Heart left ventricle (tissue), 16 donors: ENCODE results near the gene AKR1C3. TPM values are rescaled to one million over a fixed set of nuclear protein-coding genes. Genes with fewer than 3 reads are reported as not detected.

Experiments
- ATAC-seq, 4 donors: fragments of 200-7000 bp; cut with Tn5 transposase; one replicate each; pipeline ENCODE4 v1.9.1; 2020 to 2022; ENCODE audit warnings: moderate library complexity in 4 of 4, mild to moderate bottlenecking in 3 of 4, moderate number of reproducible peaks in 1 of 4
- DNase-seq, 5 donors: peaks; one replicate each; pipeline ENCODE4 v3.0.0-alpha.2; 2020
- H3K27ac ChIP-seq, 12 donors: fragments of 200-600 bp; sonication (generic) in 4 of 12; one replicate each; pipeline versions ENCODE4 v1.5.0 to v1.8.0; 2016 to 2022; ENCODE audit warnings: mild to moderate bottlenecking in 2 of 12
- H3K27me3 ChIP-seq, 9 donors: fragments of 200-600 bp; sonication (generic) in 2 of 9; one replicate each; pipeline versions ENCODE4 v1.5.1 to v1.8.0; 2016 to 2022; ENCODE audit warnings: mild to moderate bottlenecking in 3 of 9
- H3K36me3 ChIP-seq, 9 donors: fragments of 200-600 bp; sonication (generic) in 2 of 9; one replicate each; pipeline versions ENCODE4 v1.5.0 to v1.8.0; 2018 to 2022; ENCODE audit warnings: mild to moderate bottlenecking in 2 of 9
- H3K4me1 ChIP-seq, 12 donors: fragments of 200-600 bp; sonication (generic) in 4 of 12; one replicate each; pipeline versions ENCODE4 v1.5.0 to v1.8.0; 2016 to 2022; ENCODE audit warnings: mild to moderate bottlenecking in 3 of 12
- H3K4me3 ChIP-seq, 12 donors: fragments of 200-600 bp; sonication (generic) in 4 of 12; one replicate each; pipeline versions ENCODE4 v1.5.0 to v1.8.0; 2017 to 2022; ENCODE audit warnings: mild to moderate bottlenecking in 9 of 12, moderate library complexity in 4 of 12
- H3K9me3 ChIP-seq, 12 donors: fragments of 200-600 bp; sonication (generic) in 4 of 12; one replicate each; pipeline versions ENCODE4 v1.5.0 to v1.8.0; 2016 to 2022; ENCODE audit warnings: mild to moderate bottlenecking in 1 of 12
- CTCF ChIP-seq, 12 donors: fragments of 200-600 bp; sonication (generic) in 4 of 12; IDR thresholded peaks; one replicate each; pipeline versions ENCODE4 v1.5.0 to v1.8.0; 2018 to 2022; ENCODE audit warnings: antibody characterized with exemption in 12 of 12, mild to moderate bottlenecking in 5 of 12
- POLR2A ChIP-seq, 2 donors: fragments of 450-650 bp; IDR thresholded peaks; one replicate each; pipeline ENCODE4 v1.6.1; 2017; ENCODE audit warnings: antibody characterized with exemption in 2 of 2, mild to moderate bottlenecking in 2 of 2, moderate library complexity in 2 of 2
- WGBS, 4 donors: extraction: QIAGEN DNeasy Blood & Tissue Kit in 2 of 4; methylation state at CpG; one replicate each; pipeline versions ENCODE4 v1.1.5 to v1.1.7; 2013 to 2018; 5-methylcytosine and 5-hydroxymethylcytosine counted together
- intact Hi-C, 10 donors: fragments of 100-400 bp; cut with DNase I; formaldehyde crosslinking; loops; one replicate each; pipeline versions ENCODE4 v1.11.1 to v1.14.2; 2022
- polyA plus RNA-seq, 2 donors: library from polyadenylated mRNA; stranded (reverse); fragments of 200-250 nt; gene quantifications; one replicate each; pipeline ENCODE4 v1.2.3, GENCODE V29; 2013
- total RNA-seq, 9 donors: library from RNA; depleted of rRNA in 2 of 9; stranded (reverse); fragments of >200 nt in 2 of 9; fragmentation: NEBNext Ultra II Directional in 3 of 9; extraction: Animal tissue kit (Norgen Biotek cat#: 25700) in 3 of 9; gene quantifications; one replicate each; pipeline versions ENCODE4 v1.1.0 to v1.2.4, GENCODE V29; 2016 to 2023
- donor health status: ischemic (EF 13 %, LVEDD 7.1; RV severe dilation, severe dysfunction).
- donor health status: healthy with polysubstance abuse.
- donor health status: DM: no; HTN: yes; CAD: no.
- donor health status: DM: no; HTN: no; CAD: no.
- donor health status: ischemic (EF 25% LVEDD 6.9; RV normal size, moderate dysfunction).
- donor health status: ischemic (EF 25% LVEDD 5.7; RV mildly dilated, moderate dysfunction).
- donor health status: healthy.
- donor health status: DM: yes; HTN: yes; CAD: no.
- donor health status: ischemic (EF 35%, LVEDD 5.7; RV mildly dilated, moderate dysfunction).
- donor health status: nonischemic (EF 11% LVEDD 7.7; RV severe dilation, severe dysfunction).
- donor health status: DM: yes; HTN: yes; CAD: no.
- donor health status: PGD.
- donor health status: ischemic (EF 29% LVEDD 5.4; RV normal size, mild dysfunction).
- donor health status: nonischemic (EF 23%, LVEDD 6.1; RV moderate dilation, normal function).

The AKR1C3 gene
- total and polyA plus RNA-seq, 11 donors: 13.9 to 25.1 (median 21.1) TPM

- TF ChIP-seq POLR2A (IDR thresholded peaks at IDR 0.05) (no peak), CTCF (IDR thresholded peaks at IDR 0.05) (no peak)
- no peaks in the 10 kb centered on the region for H3K36me3 ChIP-seq
- H3K27me3 ChIP-seq: no peaks in the 10 kb centered on the region
- no peak for DNase-seq
- H3K27ac ChIP-seq: no peak overlapping the region
- H3K9me3 ChIP-seq: peaks cover 0 to 20% (median 0%) of the 10 kb centered on the region in 12 donors
- ATAC-seq: no peak
- no peak overlapping the region for H3K4me3 ChIP-seq
- intact Hi-C loops: loop anchor here in 8 of 10 donors (5.0 to 10.0 kb wide), 7 partner anchors 73 to 294 kb away; no protein-coding TSS in a partner anchor
- H3K4me1 ChIP-seq: peaks cover 0 to 3% (median 0%) of the 10 kb centered on the region in 12 donors
Measured at GRCh38 chr10:5090551-5090950, 3.7 kb upstream of the AKR1C3 start.

DNA sequence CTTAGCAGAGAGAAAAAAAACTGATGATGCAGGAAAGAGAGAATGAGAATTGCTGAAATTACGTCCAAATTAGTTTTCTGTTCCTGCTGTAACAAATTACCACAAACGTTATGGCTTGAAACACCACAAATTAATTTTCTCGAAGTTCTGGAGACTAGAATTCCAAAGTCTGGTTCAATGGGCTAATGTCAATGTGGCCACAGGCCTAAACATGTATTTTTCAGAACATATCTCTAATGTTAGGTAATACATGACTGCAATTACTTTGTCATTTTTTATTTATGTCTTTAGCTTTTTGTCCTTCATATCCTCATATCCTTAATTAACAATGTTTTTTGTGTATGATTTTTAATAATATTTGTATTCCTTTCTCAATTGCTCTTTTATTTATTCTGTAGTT lies 3.0 kb upstream of the AKR1C3 start:
- intact Hi-C loops: loop anchor here in 8 of 10 donors (5.0 to 10.0 kb wide), 7 partner anchors 74 to 294 kb away; no protein-coding TSS in a partner anchor
- no peaks in the 10 kb centered on the region for H3K36me3 ChIP-seq
- H3K27ac ChIP-seq: no peak overlapping the region
- peaks cover 0 to 20% (median 0%) of the 10 kb centered on the region in 12 donors for H3K9me3 ChIP-seq
- ATAC-seq (no peak), DNase-seq (no peak)
- H3K27me3 ChIP-seq: no peaks in the 10 kb centered on the region
- 86 to 91% (median 87%) methylated on average over 3 of the region's 3 CpGs for WGBS, 4 donors
- peaks cover 0 to 10% (median 0%) of the 10 kb centered on the region in 12 donors for H3K4me1 ChIP-seq
- TF ChIP-seq POLR2A (IDR thresholded peaks at IDR 0.05) (no peak), CTCF (IDR thresholded peaks at IDR 0.05) (no peak)
- no peak overlapping the region for H3K4me3 ChIP-seq

DNA sequence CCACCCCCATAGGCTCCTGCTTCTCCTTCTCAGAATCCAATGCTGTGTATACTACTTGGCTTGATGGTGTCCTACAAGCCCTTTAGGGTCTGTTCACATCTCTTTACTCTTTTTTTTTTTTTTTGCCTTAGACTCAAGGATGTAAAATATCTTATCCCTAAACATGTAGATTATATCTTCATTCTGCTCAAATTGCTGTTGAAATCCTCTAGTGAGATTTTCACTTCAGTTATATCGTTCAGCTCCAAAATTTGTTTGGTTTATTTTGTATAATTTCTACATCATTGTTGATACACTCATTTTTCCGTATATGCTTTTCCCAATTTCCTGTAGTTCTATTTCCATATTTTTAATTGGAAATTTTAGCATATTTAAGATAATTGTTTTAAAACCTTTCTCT lies 1.8 kb upstream of the AKR1C3 start:
- intact Hi-C loops: loop anchor here in 8 of 10 donors (5.0 to 10.0 kb wide), 7 partner anchors 75 to 292 kb away; no protein-coding TSS in a partner anchor
- TF ChIP-seq CTCF (IDR thresholded peaks at IDR 0.05) (no peak), POLR2A (IDR thresholded peaks at IDR 0.05) (no peak)
- no peak for ATAC-seq
- DNase-seq: no peak
- Histone ChIP-seq H3K36me3 (peaks cover 0 to 6% (median 0%) of the 10 kb centered on the region in 9 donors), H3K4me1 (peaks cover 0 to 10% (median 0%) of the 10 kb centered on the region in 12 donors), H3K4me3 (no peak overlapping the region), H3K9me3 (peaks cover 0 to 20% (median 0%) of the 10 kb centered on the region in 12 donors), H3K27me3 (no peaks in the 10 kb centered on the region), H3K27ac (no peak overlapping the region)
- WGBS, 4 donors: 68 to 96% (median 81%) methylated on average over 2 of the region's 2 CpGs

GRCh38 chr10:5092848-5093790 lies 1.1 kb upstream of the AKR1C3 start:
- ATAC-seq: no peak
- no peak overlapping the region for H3K27ac ChIP-seq
- intact Hi-C loops: loop anchor here in 8 of 10 donors (5.0 to 10.0 kb wide), 7 partner anchors 76 to 292 kb away; no protein-coding TSS in a partner anchor
- no peaks in the 10 kb centered on the region for H3K27me3 ChIP-seq
- TF ChIP-seq POLR2A (IDR thresholded peaks at IDR 0.05) (no peak), CTCF (IDR thresholded peaks at IDR 0.05) (no peak)
- peaks cover 0 to 20% (median 0%) of the 10 kb centered on the region in 12 donors for H3K9me3 ChIP-seq
- peaks cover 0 to 10% (median 2%) of the 10 kb centered on the region in 12 donors for H3K4me1 ChIP-seq
- no peak for DNase-seq
- H3K36me3 ChIP-seq: peaks cover 0 to 14% (median under 1%) of the 10 kb centered on the region in 9 donors
- WGBS, 4 donors: 90 to 93% (median 92%) methylated on average over 6 of the region's 6 CpGs
- H3K4me3 ChIP-seq: no peak overlapping the region
